ENCODE measurements around the gene KIF2A. TPM values are rescaled to one million over a fixed set of nuclear protein-coding genes. Genes with fewer than 3 reads are reported as not detected.

The KIF2A gene
- total and polyA plus RNA-seq, 2 of the 13 experiments (the other 11 are each of a cell fraction or from before 2014, with no cell fraction given): 8.5 to 19.2 TPM

DNA sequence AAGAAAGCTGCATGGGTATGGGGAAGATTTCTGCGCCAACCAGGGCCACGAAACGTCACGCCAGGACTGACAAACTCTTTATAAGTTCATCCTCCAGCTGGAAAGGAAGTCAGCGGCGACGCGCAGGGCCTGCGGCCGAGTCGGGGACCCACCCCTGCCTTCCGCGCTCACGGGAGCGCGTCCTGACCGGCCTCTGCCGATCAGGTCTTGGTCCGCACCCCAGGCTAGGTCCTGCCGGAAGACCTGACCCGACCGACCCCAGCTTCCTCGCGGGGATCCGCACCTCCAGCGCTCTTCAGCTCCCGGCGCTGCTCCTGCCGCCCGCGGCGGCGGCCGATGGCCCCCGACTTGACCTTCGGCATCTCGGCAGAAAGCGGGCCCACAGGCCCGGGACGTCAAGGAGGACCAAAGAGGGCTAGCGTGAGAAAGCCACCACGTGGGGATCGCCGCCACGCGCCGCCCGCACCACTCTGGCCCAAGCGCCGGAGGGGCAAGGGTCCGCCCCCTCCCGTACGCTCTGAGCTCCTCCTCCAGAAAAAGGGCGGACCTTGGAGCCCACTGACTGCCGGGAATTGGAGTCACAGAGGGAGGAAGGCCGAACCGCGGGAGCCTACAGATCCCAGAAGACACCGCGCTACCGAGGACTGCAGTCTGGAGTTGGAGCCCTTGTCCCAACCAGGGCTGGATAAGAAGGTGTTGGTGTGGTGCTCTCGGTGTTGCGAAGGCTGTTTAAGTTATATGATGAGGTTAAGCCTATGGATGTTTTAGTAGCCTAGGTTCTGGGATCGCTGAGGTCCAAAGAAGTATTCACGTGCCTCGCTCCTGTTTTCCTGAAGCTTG lies 97.6 kb downstream of the KIF2A start, which contains the start of gene DIMT1 (continued):
- TF ChIP-seq NCOA1 (CRISPR knock-in tag; IDR thresholded peaks at IDR 0.05) (peak; percentile 97), RBAK (CRISPR knock-in tag; IDR thresholded peaks at IDR 0.05) (no peak), KDM5B (CRISPR knock-in tag; IDR thresholded peaks at IDR 0.05; ENCODE audit: borderline replicate concordance) (peak; percentile 97), ASH2L (IDR thresholded peaks at IDR 0.05; ENCODE audit: insufficient read length, low read depth, low read length) (peak; percentile 95), ATM (IDR thresholded peaks at IDR 0.05; ENCODE audit: borderline replicate concordance) (no peak), RAD21 (CRISPR knock-in tag; IDR thresholded peaks at IDR 0.05) (peak; percentile 44; the same call in 1 of the 2 replicates), THAP11 (CRISPR knock-in tag; IDR thresholded peaks at IDR 0.05) (peak; percentile 99), ZNF792 (CRISPR knock-in tag; IDR thresholded peaks at IDR 0.05) (peak; percentile 92), ISX (CRISPR knock-in tag; conservative IDR thresholded peaks at IDR 0.05) (no peak), ZNF766 (CRISPR knock-in tag; IDR thresholded peaks at IDR 0.05; ENCODE audit: borderline replicate concordance) (peak; percentile 95), U2AF1 (optimal IDR thresholded peaks at IDR 0.05; ENCODE audit: low read depth, low read length) (peak; percentile 81), KDM5A (IDR thresholded peaks at IDR 0.05; ENCODE audit: borderline replicate concordance, low read length) (peak; percentile 67; the same call in 1 of the 2 replicates), ARNT (IDR thresholded peaks at IDR 0.05) (no peak), ZNF552 (CRISPR knock-in tag; IDR thresholded peaks at IDR 0.05; ENCODE audit: borderline replicate concordance) (peak; percentile 91), ZNF577 (CRISPR knock-in tag; IDR thresholded peaks at IDR 0.05; ENCODE audit: borderline replicate concordance, low read depth) (peak; percentile 23; the same call in 1 of the 2 replicates), ESRRA (CRISPR knock-in tag; IDR thresholded peaks at IDR 0.05; ENCODE audit: low read depth) (0 out of 2 replicates have a peak, but pooled peaks have one; percentile 79), AHR (CRISPR knock-in tag; IDR thresholded peaks at IDR 0.05) (peak; percentile 93; the same call in 1 of the 2 replicates), TARDBP (CRISPR knock-in tag; IDR thresholded peaks at IDR 0.05) (peak; percentile 80), MXI1 (IDR thresholded peaks at IDR 0.05; ENCODE audit: borderline replicate concordance, low read depth, low read length) (peak; percentile 99)
- TF ChIP-seq, protein P1, sequence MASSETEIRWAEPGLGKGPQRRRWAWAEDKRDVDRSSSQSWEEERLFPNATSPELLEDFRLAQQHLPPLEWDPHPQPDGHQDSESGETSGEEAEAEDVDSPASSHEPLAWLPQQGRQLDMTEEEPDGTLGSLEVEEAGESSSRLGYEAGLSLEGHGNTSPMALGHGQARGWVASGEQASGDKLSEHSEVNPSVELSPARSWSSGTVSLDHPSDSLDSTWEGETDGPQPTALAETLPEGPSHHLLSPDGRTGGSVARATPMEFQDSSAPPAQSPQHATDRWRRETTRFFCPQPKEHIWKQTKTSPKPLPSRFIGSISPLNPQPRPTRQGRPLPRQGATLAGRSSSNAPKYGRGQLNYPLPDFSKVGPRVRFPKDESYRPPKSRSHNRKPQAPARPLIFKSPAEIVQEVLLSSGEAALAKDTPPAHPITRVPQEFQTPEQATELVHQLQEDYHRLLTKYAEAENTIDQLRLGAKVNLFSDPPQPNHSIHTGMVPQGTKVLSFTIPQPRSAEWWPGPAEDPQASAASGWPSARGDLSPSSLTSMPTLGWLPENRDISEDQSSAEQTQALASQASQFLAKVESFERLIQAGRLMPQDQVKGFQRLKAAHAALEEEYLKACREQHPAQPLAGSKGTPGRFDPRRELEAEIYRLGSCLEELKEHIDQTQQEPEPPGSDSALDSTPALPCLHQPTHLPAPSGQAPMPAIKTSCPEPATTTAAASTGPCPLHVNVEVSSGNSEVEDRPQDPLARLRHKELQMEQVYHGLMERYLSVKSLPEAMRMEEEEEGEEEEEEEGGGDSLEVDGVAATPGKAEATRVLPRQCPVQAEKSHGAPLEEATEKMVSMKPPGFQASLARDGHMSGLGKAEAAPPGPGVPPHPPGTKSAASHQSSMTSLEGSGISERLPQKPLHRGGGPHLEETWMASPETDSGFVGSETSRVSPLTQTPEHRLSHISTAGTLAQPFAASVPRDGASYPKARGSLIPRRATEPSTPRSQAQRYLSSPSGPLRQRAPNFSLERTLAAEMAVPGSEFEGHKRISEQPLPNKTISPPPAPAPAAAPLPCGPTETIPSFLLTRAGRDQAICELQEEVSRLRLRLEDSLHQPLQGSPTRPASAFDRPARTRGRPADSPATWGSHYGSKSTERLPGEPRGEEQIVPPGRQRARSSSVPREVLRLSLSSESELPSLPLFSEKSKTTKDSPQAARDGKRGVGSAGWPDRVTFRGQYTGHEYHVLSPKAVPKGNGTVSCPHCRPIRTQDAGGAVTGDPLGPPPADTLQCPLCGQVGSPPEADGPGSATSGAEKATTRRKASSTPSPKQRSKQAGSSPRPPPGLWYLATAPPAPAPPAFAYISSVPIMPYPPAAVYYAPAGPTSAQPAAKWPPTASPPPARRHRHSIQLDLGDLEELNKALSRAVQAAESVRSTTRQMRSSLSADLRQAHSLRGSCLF (CRISPR knock-in tag; IDR thresholded peaks at IDR 0.05; ENCODE audit: borderline replicate concordance): 0 out of 2 replicates have a peak, but pooled peaks have one; percentile 55
- TF ChIP-seq, protein P2, sequence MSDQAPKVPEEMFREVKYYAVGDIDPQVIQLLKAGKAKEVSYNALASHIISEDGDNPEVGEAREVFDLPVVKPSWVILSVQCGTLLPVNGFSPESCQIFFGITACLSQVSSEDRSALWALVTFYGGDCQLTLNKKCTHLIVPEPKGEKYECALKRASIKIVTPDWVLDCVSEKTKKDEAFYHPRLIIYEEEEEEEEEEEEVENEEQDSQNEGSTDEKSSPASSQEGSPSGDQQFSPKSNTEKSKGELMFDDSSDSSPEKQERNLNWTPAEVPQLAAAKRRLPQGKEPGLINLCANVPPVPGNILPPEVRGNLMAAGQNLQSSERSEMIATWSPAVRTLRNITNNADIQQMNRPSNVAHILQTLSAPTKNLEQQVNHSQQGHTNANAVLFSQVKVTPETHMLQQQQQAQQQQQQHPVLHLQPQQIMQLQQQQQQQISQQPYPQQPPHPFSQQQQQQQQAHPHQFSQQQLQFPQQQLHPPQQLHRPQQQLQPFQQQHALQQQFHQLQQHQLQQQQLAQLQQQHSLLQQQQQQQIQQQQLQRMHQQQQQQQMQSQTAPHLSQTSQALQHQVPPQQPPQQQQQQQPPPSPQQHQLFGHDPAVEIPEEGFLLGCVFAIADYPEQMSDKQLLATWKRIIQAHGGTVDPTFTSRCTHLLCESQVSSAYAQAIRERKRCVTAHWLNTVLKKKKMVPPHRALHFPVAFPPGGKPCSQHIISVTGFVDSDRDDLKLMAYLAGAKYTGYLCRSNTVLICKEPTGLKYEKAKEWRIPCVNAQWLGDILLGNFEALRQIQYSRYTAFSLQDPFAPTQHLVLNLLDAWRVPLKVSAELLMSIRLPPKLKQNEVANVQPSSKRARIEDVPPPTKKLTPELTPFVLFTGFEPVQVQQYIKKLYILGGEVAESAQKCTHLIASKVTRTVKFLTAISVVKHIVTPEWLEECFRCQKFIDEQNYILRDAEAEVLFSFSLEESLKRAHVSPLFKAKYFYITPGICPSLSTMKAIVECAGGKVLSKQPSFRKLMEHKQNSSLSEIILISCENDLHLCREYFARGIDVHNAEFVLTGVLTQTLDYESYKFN (CRISPR knock-in tag; conservative IDR thresholded peaks at IDR 0.05): peak; percentile 42; the same call in 1 of the 2 replicates
